GM04504 (cell line): ENCODE results near the gene IQGAP2.
"Not testable (repeated sequence)": the region's sequence is repeated elsewhere in the genome, so short reads cannot be mapped to it uniquely, and the experiment has no call there.

ENCODE experiments used
- DNase-seq: peaks from one replicate; pipeline ENCODE4 v3.0.0-alpha.2; 2012; ENCODE audit warnings: low read depth

The IQGAP2 gene

DNA sequence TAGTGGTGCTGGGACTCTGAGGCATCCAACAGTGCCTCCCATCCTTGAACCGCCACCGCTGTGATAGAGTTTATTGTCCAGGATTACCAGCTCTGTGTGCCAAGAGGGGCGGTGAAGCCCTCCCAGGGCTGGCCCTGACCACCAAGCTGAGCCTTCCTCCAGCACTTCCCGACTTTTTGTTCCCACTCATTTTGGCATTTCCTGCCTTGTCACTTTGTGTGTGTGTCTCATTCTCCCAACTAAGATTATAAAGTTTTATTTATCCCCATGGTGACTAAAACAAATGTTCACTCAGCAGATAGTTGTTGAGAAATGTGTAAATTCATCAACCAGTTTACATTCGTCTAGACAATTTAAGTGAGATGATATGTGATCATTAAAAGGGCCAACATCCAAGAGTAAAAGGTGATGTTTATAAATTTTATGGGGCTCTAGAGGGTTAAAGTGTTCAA, 315.3 kb downstream of the IQGAP2 start:
- no peak for DNase-seq

DNA sequence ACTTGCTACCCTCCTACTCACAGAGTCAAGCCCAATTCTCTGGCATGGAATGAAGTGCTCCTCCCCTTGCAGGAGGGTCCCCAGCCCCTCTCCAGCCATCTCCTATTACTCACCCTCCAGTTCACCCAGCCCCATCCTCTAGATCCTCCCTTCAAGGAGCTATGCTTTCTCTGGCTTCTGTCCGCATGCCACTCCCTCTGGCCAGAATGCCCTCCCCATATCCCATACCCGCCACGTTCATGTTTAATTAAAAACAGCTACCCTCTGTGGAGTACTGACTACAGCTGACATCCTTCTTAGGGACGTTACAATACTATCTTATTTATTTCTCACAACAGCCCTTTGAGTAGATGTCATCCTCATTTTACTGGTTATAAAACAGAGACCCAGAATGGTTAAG, 315.8 kb downstream of the IQGAP2 start:
- DNase-seq = no peak

DNA sequence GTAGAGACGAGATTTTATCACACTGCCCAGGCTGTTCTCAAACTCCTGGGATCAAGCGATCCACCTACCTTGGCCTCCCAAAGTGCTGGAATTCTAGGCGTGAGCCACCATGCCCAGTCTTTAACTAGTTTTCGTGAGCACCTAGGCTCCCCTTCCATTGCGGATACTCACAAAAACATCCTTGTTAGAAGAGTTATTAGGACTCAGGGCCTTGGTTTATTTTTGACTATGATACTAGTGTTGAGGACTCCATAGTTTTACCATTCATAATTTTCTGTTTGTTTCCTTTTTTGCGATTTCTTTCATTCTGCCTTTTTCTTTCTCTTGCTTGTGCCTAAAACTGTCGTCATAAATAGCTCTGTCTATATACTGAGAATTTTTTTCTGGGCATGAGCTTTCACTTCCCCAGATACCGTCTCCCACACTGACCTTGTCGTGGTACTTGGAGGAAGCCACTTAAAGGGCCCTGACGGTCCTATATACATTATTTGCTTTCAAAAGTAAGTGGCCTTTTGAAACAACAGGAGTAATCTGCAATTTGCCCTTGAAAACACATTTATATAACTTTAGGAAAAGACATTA, 318.0 kb downstream of the IQGAP2 start:
- DNase-seq = no peak

DNA sequence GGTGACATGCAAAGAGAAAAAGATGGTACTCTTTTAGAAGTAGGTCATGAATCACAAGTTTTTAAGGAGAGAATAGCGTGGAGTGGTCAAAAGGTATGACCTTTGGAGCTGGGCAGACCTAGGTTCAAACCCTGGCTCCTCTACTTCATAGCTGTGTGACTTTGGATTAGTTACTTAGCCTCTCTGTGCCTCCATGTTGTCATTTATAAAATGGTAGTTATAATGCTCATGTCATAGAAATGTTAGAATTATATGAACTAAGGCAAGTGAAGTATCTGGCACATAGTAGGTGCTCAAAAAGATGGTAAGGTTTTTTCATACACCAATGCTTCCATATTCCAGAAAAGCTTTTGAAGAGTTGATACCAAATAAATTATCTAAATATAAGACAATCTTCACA, 320.2 kb downstream of the IQGAP2 start:
- no peak for DNase-seq

DNA sequence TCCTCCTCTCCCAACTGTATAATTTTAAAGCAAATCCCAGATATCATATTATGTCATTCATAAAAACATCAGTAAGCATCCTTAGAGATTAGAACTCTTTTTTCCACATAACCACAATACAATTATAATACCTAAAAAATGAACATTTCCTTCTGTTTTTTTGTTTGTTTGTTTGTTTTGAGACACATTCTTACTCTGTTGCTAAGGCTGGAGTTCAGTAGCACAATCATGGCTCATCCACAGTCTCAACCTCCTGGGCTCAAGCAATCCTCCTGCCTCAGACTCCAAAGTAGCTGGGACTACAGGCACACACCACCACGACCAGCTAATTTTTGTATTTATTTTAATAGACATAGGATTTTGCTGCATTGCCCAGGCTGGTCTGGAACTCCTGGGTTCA, 320.8 kb downstream of the IQGAP2 start:
- no peak for DNase-seq

DNA sequence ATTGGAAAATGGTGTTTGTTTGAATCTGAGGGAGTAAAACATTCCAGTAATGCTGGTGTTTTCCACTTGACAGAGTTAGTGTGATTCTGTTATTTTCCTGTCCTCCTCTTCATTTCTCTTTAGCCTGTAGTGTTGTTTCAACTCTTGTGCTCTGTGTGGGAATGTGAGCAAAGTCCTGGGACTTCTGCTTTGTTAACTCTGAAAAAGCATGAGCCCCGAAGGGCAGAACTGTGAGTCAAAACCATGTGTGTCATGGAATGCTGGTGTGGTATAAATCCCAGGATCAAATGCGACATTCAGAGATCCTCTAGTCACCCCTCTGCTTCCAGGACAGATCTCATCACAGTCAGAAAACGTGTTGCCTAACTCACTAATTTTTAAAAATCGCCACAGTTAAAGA, 321.8 kb downstream of the IQGAP2 start:
- DNase-seq = no peak

DNA sequence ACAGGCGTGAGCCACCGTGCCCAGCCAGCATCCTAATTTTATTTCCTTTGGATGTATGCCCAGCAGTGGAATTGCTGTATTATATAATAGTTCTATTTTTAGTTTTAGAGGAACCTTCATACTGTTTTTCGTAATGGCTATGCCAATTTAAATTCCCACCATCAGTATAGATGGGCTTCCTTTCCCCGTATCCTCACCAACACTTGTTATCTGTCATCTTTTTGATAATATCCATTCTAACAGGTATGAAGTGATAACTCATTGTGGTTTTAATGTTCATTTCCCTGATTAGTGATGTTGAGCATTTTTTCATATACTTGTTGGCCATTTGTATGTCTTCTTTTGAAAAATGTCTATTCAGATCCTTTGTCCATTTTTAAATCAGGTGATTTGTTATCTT, 325.9 kb downstream of the IQGAP2 start:
- DNase-seq = no peak

DNA sequence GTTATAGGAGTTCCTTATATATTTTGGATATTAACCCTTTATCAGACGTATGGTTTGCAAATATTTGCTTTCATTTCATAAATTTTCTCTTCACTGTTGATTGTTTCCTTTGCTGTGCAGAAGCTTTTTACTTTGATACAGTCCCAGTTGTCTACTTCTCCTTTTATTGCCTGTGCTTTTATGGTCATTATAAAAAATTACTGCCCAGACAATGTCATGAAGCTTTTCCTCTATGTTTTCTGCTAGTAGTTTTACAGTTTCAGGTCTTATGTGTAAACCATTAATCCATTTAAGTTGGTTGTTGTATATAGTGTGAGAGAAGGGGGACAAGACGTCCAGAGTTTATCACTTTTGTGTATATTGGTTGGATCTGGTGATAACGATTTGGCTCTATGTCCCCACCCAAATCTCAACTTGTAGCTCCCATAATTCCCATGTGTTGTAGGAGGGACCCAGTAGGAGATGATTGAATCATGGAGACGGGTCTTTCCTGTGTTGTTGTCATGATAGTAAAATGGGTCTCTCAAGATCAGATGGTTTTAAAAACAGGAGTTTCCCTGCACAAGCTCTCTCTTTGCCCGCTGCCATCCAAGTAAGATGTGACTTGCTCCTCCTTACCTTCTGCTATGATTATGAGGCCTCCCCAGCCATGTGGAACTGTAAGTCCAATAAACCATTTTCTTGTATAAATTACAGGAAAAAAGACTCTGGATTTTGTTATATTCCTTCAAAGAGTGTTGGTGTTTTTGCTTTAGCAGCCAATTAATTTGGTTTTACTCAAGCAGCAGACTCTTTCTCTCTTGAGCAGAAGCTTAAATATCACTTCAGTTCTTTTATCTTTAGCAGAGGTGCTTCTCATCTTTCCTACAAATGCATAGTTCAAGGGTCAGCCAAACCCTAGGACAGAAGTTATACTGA, 326.5 kb downstream of the IQGAP2 start:
- no peak for DNase-seq

DNA sequence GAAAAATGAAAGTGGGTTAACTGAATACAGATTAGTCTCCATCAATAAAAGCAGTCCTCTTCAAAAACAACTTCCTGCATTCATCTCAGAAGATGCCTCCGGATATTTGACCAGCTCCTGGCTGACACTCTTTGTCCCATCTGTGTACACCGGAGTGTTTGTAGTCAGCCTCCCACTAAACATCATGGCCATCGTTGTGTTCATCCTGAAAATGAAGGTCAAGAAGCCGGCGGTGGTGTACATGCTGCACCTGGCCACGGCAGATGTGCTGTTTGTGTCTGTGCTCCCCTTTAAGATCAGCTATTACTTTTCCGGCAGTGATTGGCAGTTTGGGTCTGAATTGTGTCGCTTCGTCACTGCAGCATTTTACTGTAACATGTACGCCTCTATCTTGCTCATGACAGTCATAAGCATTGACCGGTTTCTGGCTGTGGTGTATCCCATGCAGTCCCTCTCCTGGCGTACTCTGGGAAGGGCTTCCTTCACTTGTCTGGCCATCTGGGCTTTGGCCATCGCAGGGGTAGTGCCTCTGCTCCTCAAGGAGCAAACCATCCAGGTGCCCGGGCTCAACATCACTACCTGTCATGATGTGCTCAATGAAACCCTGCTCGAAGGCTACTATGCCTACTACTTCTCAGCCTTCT, 329.4 kb downstream of the IQGAP2 start:
- no peak for DNase-seq

DNA sequence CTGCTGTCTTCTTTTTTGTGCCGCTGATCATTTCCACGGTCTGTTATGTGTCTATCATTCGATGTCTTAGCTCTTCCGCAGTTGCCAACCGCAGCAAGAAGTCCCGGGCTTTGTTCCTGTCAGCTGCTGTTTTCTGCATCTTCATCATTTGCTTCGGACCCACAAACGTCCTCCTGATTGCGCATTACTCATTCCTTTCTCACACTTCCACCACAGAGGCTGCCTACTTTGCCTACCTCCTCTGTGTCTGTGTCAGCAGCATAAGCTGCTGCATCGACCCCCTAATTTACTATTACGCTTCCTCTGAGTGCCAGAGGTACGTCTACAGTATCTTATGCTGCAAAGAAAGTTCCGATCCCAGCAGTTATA, 329.9 kb downstream of the IQGAP2 start:
- no peak for DNase-seq

DNA sequence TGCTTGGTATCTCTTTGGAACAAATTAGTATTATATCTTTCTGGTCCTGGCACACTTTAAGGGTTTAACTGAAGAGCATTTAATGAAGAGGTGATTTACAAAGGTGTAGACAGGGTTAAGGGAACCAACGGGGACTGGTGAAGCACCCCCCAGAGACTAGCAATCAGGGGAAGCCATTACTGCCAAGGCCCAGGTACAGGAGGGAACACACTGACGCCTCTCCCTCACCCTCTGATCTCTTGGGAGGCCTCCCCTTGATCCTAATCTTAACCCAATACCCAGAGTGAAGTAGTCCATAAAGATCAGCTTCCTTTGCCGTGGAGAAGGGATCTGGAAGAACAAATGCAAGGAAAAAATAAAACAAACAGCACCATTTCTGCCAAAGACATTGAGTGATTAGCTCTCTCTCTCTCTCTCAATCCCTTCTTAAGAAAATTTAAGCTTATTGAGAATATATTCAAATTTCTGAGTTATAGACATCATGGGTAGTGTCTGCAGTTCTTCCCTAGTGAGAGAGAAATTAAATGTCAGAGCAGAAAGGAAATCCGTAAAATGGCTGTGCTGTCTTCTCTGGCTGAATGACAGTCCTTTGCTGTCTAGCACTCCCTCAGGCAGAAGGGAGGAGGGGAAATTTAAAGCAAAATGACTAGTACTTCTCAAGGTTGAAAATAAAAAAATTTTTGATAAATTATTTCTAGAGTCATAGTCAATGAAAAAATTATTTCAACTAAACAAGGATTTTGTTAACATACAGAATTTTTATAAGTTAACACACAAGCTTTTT, 332.9 kb downstream of the IQGAP2 start:
- DNase-seq = no peak

DNA sequence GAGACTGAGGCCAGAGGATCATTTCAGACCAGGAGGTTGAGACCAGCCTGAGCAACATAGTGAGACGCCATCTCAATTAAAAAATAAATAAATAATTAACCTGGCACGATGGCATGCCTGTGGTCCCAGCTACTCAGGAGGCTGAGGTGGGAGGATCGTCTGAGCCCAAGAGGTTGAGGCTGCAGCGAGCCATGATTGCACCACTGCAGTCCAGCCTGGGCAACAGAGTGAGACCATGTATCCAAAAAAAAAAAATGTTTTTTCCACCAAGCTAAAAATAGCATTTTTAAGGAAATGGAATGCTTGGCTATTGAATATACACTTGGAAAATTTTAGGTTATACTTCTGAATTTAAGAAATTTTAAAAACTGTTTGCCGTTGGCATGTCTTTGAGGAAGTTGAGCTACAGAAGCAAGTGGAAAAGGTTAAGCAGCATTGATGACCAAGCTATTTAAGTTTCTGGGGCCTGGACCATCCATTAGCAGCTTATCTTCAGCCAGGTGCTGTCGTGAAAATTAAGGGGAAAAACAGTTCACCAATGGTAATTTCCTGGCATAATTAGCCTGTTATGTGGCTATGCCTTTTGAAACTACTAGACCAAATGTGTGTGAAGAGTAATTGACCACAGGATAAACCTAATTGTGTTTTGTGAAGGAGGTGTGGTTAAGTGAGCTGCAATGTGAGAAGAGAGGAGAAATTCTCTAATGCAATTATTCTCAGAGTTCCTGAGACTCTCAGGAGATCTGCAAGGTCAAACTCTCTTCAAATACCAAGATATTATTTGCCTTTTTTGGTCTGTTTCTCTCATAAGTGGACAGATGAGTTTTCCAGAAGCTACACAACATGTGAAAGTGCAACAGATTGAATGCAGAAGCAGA, 333.8 kb downstream of the IQGAP2 start:
- no peak for DNase-seq

DNA sequence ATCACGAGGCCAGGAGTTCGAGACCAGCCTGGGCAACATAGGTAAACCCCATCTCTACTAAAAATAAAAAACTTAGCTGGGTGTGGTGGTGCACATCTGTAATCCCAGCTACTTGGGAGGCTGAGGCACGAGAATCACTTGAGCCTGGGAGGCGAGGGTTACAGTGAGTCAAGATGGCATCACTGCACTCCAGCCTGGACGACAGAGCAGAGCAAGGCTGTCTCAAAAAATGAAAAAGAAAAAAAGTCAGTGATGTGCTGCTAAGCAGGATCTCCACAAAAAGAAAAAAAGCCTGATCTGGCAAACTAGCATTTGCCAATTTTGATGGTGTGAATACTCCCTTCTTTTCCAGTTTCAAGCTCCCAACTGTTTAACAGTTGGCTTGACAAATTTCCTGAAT, 334.8 kb downstream of the IQGAP2 start:
- no peak for DNase-seq

DNA sequence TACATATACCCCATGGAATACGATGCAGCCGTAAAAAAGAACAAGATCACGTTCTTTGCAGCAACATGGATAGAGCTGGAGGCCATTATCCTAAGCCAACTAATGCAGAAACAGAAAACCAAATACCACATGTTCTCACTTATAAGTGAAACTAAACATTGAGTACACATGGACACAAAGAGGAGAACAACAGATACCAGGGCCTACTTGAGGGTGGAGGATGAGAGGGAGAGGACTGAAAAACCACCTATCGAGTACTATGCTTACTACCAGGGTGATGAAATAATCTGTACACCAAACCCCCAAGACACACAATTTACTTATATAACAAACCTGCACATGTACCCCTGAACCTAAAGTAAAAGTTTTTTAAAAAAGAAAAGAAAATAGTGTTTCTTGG, 338.4 kb downstream of the IQGAP2 start:
- not testable (repeated sequence) for DNase-seq

DNA sequence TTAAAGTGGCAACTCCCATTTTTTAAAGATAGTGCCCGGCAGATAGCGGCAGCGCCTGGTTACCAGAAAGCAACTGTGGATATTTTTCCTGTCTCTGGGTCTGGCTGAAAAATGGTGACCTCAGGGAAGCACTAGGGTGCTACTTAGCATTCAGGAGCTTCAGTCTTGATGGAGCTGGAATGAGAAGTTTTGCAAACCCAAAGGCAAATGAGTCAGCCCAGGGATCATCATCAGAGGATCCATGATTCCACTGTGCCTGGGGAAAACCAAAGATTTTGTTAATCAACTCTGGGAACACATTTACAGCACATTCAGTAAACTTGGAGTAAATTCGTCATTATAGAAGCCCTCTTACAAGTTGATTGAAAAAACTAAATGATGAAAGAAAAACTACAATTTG, 339.5 kb downstream of the IQGAP2 start:
- peak; percentile 24 for DNase-seq

DNA sequence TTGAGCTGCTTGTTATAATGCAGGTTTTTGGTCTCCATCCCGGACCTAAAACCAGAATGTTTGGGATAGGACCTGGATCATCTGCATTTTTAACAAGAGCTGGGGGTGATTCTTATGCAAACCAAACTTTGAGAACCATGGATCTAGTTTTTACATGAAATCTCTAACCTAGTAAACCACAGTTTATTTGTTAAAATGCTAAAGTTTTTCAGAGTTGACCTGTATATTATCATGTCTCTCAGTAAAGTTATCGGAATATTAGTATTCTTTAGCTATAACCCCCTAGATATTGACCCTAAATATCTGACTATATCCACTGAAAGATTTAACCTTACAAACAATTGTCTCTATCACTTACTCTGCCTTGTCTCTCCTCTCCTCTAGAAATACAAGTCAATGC, 341.5 kb downstream of the IQGAP2 start:
- no peak for DNase-seq

DNA sequence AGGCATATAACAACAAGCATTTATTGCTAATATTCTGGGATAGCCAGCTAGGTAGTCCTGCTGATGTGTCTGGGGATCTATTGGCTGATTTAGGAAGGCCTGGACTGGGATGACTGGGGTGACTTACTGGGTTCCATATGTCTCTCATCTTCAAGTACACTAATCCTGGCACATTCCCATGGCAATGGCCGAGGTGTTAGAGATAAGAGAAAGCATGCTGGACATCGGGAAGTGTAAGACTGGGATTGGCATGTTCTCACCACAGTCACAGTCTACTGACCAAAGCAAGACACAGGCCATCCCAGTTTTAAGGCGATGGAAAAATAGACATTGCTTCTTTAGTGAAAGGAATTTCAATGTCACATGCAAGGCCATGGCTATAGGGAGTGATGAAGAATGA, 342.6 kb downstream of the IQGAP2 start:
- no peak for DNase-seq

DNA sequence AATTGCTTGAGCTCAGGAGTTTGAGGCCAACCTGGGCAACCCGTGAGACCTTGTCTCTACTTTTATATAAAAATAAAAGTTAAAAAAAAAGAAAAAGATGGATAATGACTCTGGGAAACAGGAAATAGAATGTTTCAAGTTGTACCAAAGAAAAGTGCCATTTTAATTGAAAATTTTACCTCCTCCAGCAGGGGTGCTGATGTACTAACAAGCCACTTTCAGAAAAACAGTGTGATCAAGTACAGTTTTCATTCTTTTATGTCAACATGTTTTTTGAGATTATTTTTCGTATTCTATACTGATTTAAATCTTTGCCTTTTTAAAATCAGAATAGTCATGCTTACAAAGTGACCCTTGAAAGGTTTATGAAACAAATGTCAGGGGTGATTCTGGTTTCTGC, 343.6 kb downstream of the IQGAP2 start:
- no peak for DNase-seq

DNA sequence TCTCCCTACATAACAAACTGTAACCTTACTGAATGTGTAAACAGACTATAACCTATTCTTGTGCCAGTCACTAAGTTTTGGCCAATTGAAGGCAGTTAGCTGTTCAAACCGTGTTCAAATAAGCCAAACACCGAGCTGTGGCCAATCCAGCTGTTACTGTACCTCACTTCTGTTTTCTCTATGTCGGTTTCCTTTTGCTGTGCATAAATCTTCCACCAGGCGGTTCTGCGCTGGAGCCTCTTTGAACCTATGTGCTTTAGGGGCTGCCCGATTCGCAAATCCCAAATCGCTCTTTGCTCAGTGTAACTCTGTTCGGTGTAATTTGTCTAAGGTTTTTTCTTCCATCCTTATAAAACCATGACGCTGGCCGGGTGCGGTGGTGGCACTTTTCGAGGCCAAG, 344.6 kb downstream of the IQGAP2 start:
- no peak for DNase-seq

DNA sequence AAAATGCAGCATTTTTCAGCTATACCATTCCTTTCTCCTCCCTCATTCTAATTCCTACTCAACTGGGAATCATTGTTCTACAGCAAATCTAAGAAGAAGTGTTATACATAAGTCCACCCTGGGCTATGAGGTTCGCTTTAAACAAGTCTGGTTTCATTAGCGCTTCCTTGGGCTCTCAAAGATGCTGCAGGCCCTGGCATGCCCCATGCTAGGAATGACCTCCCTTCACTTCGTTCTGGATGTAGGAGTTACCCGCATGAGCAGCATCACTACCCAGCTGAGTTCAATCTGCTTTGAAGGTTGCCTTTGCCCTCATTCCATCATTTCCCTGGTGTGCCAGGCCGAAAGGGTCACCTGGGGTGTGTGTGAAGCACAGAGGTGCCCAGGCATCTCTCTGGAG, 348.2 kb downstream of the IQGAP2 start:
- DNase-seq = no peak

DNA sequence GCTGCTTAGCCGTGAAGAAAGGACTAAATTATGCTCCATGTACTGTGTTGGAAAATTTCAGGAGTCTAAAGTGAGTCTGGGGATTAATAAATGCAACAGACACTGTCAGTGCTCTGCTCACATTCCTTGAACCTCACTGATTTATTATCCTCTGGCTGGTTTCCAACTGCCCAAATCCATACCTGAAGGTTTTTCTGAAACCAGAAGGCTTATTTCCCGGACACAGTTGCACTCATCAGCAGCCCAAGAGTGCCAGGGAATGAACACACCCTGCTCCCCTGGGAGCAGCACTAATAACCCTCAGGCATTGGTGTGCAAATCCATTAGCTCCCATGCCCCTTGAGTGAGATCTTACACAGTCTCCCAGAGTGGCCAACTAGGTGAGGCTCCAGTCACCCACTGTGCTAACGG, 351.6 kb downstream of the IQGAP2 start:
- DNase-seq = no peak
